IPS-18a (cell line): ENCODE data around the gene TK2.

Experiments
- H3K27ac ChIP-seq: one replicate; pipeline ENCODE4 v1.5.1; 2013; ENCODE audit warnings: low read length
- H3K27me3 ChIP-seq: one replicate; pipeline ENCODE4 v1.6.1; 2013; ENCODE audit warnings: mild to moderate bottlenecking, low read length; ENCODE audit not compliant: control insufficient read depth, insufficient read depth
- H3K36me3 ChIP-seq: one replicate; pipeline ENCODE4 v1.6.1; 2013; ENCODE audit warnings: low read depth, low read length; ENCODE audit not compliant: control insufficient read depth
- H3K4me1 ChIP-seq: one replicate; pipeline ENCODE4 v1.6.1; 2013; ENCODE audit warnings: low read depth, low read length; ENCODE audit not compliant: control insufficient read depth
- H3K4me3 ChIP-seq: one replicate; pipeline ENCODE4 v1.5.1; 2013; ENCODE audit warnings: low read length
- H3K9ac ChIP-seq: one replicate; pipeline ENCODE4 v1.6.1; 2013; ENCODE audit warnings: mild to moderate bottlenecking, low read length, moderate library complexity
- H3K9me3 ChIP-seq: one replicate; pipeline ENCODE4 v1.6.1; 2013; ENCODE audit warnings: low read depth, low read length; ENCODE audit not compliant: control insufficient read depth

TK2 gene

DNA sequence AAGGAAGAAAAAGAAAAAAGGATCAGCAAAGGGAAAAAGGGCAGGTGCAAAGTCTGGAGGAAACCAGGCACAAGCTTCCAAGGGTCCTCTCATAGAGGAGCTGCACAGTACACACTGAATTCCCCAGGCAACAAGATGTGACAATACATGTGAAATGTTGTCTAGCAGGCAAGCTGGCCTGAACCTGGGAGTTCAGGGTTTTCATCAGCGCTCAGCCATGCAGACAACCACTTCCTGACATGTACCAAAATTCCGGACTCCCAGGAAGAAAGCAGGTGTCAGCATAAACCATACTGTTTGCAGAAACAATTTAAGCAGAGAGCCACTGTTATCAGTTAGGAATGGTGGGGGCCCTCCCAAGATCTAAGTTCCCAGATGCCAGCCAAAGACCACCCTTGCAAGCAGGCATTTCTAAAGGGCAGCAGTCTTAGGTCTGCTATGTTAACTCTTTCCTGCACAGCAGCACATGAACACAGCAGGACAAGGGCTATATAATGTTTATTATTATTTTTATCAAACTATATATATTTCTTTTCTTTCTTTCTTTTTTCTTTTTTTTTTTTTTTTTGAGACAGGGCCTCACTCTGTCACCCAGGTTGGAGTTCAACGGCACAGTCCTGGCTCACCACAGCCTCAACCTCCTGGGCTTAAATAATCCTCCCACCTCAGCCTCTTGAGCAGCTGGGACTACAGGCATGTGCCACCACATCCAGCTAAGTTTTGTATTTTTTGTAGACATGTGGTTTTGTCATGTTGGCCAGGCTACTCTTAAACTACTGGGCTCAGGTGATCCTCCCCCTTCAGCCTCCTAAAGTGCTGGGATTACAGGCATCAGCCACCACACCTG is 10.1 kb downstream of the TK2 start:
- no peak overlapping the region for H3K9ac ChIP-seq

DNA sequence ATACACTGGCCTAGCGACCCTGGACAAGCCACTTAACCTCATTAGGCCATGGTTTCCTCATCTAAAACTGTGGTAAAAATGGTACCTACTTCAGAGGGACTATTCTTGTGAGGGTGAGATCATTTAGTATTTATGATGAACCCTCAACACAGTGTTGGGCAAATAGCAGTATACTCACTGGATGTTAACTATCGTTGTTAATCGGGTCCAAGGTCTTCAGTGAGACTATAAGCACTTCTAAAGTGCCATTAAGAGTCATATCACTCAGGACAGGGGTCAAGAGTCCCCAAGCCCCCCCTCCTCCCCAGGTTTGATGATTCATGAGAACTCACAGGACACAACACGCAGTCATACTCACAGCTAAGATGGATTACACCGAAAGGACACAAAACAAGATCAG is 11.0 kb downstream of the TK2 start:
- Histone ChIP-seq H3K4me1 (peaks cover 9% of the 10 kb centered on the region), H3K36me3 (no peaks in the 10 kb centered on the region), H3K9me3 (no peaks in the 10 kb centered on the region), H3K4me3 (no peak overlapping the region), H3K27ac (no peak overlapping the region), H3K9ac (no peak overlapping the region), H3K27me3 (no peaks in the 10 kb centered on the region)

More for the DNA sequence above, 10.1 kb downstream of the TK2 start:
- H3K36me3 ChIP-seq, result no peaks in the 10 kb centered on the region
- H3K27me3 ChIP-seq, result no peaks in the 10 kb centered on the region
- no peak overlapping the region for H3K4me3 ChIP-seq
- no peaks in the 10 kb centered on the region for H3K9me3 ChIP-seq
- H3K4me1 ChIP-seq, result peaks cover 9% of the 10 kb centered on the region
- no peak overlapping the region for H3K27ac ChIP-seq

DNA sequence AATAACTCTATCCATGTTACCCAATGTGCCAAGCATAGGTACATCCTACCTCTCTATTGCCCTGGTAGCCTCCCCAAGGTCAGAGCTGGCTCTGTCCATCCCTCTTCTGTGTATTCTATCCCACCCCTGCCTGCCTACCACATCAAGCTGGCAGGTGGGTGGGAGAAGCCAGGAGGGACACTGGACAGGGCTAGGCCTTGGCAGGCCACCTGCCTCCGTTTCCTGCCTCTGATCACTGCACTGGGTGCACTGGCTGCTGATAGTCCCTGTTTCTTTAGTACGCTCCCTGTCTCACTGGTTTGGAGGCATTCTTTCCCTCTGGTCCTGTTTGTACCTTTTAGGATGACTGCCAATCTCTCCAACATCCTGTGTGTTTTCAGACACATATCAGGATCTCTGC is 12.7 kb downstream of the TK2 start:
- Histone ChIP-seq H3K9ac (no peak overlapping the region), H3K27ac (no peak overlapping the region), H3K36me3 (no peaks in the 10 kb centered on the region), H3K9me3 (no peaks in the 10 kb centered on the region), H3K4me1 (peaks cover 7% of the 10 kb centered on the region), H3K27me3 (no peaks in the 10 kb centered on the region), H3K4me3 (no peak overlapping the region)

DNA sequence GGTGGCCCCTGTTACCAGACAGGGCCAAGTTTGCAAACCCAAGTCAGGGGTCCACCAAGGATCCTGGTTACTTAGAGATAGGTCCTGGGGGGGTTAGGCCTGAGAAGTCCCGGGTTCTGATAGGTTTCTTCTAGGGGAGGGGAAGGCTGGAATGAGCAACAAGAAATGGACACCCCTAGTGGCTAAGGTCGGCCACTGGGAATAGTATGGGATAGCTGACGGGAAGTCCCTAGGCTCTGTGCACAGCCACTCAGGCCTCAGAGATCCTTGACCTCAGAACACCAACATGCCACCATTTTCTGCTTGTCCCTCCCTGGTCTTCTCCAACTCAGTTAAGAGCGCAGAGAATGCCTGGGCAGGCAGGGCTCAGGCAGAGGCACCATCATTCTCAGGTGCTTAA is 13.4 kb downstream of the TK2 start:
- no peaks in the 10 kb centered on the region for H3K36me3 ChIP-seq
- H3K27ac ChIP-seq, result no peak overlapping the region
- H3K4me1 ChIP-seq, result no peaks in the 10 kb centered on the region
- no peak overlapping the region for H3K4me3 ChIP-seq
- H3K27me3 ChIP-seq, result no peaks in the 10 kb centered on the region
- no peak overlapping the region for H3K9ac ChIP-seq
- no peaks in the 10 kb centered on the region for H3K9me3 ChIP-seq

DNA sequence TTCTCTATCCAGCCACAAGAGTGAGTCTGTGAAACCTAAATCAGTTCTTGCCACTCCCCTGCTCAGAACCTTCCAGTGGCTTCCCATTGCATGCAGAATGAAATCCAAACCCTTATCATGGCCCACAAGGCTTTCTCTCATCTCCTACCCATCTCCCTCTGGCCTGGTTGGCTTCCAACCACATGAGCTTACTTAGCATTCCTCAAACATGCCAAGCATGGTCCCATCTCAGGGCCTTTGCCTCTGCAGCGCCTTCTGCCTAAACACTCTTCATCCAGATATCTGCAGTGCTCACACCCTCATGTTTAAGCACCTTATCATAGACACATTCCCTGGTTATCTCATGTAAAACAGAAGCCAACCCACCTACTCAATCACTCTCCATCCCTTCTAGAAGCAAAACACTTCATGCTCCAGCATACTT is 15.5 kb downstream of the TK2 start:
- Histone ChIP-seq H3K4me3 (no peak overlapping the region), H3K27ac (no peak overlapping the region), H3K4me1 (no peaks in the 10 kb centered on the region), H3K27me3 (no peaks in the 10 kb centered on the region), H3K9ac (no peak overlapping the region), H3K36me3 (no peaks in the 10 kb centered on the region), H3K9me3 (no peaks in the 10 kb centered on the region)

DNA sequence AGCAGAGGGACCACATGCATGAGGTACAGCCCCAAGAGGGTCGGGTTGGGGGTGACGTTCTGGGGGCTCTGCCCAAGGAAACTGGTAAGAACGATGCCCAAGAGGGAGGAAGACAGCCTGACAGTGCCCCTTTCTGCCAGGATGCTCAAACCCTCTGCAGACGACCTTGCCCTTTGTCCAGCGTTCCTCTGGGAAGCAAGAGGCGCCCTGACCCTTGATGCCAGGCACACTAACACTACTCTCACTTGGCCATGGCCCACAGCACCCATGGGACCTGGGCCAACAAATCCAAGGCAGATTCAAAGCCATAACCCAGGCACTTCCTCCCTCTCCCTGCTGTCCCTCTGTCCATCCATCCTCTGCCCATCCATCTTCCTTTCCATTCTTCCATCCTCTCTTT is 20.4 kb downstream of the TK2 start:
- no peak overlapping the region for H3K4me3 ChIP-seq
- H3K27ac ChIP-seq, result no peak overlapping the region

DNA sequence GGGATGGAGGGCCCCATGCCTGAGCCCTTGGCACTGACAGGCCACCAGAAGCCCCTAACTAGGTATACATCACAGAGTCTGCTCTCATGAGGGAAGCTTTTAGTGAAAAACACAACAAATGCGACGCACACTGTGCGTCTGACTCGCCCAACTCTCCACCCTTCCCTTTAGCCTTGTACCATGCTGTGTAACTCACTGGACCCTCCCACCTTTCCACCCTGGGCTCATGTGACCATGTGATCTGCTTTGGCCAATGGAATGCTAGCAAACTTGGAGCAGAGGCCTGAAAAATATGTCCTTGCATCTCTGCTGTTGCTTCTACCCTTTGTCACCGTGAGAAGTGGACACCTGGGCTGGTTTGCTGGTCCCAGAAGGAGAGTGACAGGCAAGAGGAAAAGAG is 21.6 kb downstream of the TK2 start:
- no peaks in the 10 kb centered on the region for H3K4me1 ChIP-seq
- no peak overlapping the region for H3K9ac ChIP-seq
- no peaks in the 10 kb centered on the region for H3K27me3 ChIP-seq
- H3K27ac ChIP-seq, result no peak overlapping the region
- no peaks in the 10 kb centered on the region for H3K36me3 ChIP-seq
- H3K4me3 ChIP-seq, result no peak overlapping the region
- no peaks in the 10 kb centered on the region for H3K9me3 ChIP-seq

More for the DNA sequence above, 20.4 kb downstream of the TK2 start:
- H3K27me3 ChIP-seq, result no peaks in the 10 kb centered on the region
- H3K9me3 ChIP-seq, result no peaks in the 10 kb centered on the region
- no peak overlapping the region for H3K9ac ChIP-seq
- H3K4me1 ChIP-seq, result no peaks in the 10 kb centered on the region
- no peaks in the 10 kb centered on the region for H3K36me3 ChIP-seq

DNA sequence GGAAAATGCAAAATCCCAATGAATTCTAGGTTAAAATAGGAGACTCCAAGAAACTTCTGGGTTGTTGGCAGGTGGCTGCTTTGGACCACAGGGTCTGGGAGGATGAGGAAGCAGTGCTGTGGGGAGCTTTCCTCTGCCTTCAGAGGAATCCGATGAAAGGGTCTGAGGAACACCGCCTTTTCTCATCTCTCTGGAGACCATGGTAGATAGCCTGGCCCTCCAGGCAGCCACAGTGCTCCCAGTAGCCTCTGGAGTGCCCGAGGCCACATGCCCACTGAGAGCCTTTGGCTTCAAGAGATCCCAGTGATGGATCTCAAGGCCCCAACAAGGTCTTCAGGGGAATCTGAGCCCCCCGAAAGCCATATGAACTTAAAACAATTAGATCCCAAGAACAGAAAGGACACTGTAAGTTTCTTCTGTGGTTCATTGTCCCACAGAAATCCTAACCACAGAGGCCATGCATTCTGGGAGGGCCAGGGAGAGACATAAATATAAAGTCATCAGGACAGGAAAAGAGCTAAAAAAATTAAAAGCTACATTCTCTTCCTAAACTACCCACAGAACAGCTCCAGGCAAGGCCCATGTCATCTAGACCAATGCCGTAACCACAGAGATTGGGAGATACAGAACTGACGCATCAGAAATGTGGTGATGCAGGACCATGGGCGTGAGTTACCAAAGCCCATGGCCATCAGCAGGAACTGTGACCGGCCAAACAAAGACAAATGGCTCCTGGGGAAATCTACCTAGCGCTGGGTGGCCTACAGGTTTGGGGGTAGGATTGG is 24.3 kb downstream of the TK2 start:
- no peak overlapping the region for H3K4me3 ChIP-seq
- H3K9ac ChIP-seq, result no peak overlapping the region
- H3K9me3 ChIP-seq, result no peaks in the 10 kb centered on the region
- no peak overlapping the region for H3K27ac ChIP-seq
- H3K36me3 ChIP-seq, result no peaks in the 10 kb centered on the region
- H3K27me3 ChIP-seq, result no peaks in the 10 kb centered on the region
- no peaks in the 10 kb centered on the region for H3K4me1 ChIP-seq

DNA sequence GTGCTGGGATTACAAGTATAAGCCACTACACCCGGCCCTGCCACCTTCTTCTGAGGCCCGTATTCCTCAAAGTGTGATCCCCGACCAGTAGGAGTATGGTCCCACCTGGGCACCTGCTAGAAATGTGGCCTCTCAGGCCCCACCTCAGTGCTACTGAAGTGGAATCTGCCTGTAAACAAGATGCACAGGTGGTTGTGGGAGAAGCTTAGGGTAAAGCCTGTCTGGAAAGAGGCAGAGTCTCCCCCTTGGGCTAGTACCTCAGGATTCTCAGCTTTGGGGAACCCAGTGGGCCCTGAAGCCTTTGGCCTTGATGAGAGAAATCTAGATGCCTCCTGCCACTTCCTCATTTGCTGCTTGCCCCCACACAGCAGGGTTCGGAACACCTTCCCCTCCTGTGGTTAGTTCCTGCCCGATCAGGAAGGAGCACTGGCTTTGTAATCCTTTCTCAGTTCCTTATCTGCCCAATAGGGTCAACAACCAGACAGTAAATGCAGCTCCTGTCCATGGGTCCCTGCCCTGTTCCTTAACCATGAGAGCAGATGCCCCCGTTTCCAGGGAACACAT is 25.2 kb downstream of the TK2 start:
- no peaks in the 10 kb centered on the region for H3K4me1 ChIP-seq
- H3K27me3 ChIP-seq, result no peaks in the 10 kb centered on the region
- H3K9me3 ChIP-seq, result no peaks in the 10 kb centered on the region
- no peak overlapping the region for H3K9ac ChIP-seq
- no peak overlapping the region for H3K27ac ChIP-seq
- H3K36me3 ChIP-seq, result no peaks in the 10 kb centered on the region
- H3K4me3 ChIP-seq, result no peak overlapping the region

DNA sequence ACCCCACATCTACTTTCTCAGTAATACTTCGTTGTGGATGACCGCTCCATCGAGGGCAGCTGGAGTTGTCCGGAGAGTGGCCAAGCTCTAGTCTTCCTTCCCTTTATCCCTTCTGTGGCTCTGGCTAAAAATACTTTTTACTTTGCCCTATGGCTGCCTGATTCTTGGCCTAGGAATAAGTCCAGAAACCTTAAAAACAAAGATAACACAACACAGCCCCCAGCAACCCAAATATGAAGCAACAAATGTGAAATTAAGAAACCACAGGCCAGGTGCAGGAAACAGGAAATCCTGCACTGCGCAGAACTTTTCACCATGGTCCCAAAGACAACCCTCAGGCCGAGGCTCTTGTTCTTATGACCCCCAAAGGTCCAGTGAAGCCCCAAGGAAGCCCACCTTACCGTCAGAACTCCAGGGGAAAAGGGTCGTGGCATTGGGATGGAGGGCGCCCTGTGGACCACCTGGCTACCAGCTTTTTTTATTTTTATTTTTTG is 26.0 kb downstream of the TK2 start:
- no peak overlapping the region for H3K9ac ChIP-seq
- no peak overlapping the region for H3K27ac ChIP-seq
- H3K9me3 ChIP-seq, result no peaks in the 10 kb centered on the region

DNA sequence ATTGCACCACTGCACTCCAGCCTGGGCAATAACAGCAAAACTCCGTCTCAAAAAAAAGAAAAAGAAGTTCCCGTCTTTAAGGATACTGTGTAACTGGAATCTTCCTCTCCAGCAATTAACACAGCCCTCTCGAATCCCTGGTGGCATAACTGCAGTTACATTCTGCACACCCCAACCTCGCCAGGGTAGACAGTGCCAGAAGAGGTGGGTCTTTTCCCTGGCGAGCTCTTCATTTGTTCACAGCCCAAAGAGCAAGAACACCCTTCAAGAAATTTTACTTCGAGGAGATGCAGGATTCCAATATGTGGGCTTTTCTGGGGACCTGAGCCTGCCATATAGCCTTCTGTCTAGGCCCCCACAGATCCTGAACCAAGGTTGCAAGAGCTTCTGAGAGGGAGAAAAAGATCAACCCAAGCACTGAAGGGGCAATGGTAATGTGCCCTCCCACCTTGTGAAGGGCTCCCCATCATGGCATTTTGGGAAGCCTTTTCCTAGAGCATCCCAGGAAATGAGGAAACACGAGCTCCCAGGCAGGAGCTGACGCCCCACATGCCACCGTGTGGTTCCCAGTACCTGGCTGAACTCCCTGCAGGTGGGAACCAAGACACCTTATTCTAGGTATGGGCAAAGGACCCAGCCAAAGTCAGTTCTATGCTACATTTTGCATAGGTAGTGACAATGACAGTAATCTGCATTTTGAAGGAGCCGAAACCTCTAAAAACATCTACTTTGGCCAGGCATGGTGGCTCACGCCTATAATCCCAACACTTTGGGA is 26.9 kb downstream of the TK2 start:
- Histone ChIP-seq H3K27me3 (no peaks in the 10 kb centered on the region), H3K27ac (no peak overlapping the region), H3K4me1 (no peaks in the 10 kb centered on the region), H3K9me3 (no peaks in the 10 kb centered on the region), H3K4me3 (no peak overlapping the region), H3K36me3 (no peaks in the 10 kb centered on the region), H3K9ac (no peak overlapping the region)

More for the DNA sequence above, 26.0 kb downstream of the TK2 start:
- Histone ChIP-seq H3K4me3 (no peak overlapping the region), H3K36me3 (no peaks in the 10 kb centered on the region), H3K4me1 (no peaks in the 10 kb centered on the region), H3K27me3 (no peaks in the 10 kb centered on the region)
